Stomach smooth muscle (tissue), 2 donors: ENCODE measurements around the gene MBP.

ENCODE experiments used
- H3K27ac ChIP-seq: one replicate; pipeline ENCODE4 v1.7.0; 2013; ENCODE audit warnings: mild to moderate bottlenecking, low read length, inconsistent platforms
- H3K27me3 ChIP-seq, 2 donors: one replicate each; pipeline ENCODE4 v1.7.0; 2013; ENCODE audit warnings: low read length in 2 of 2; ENCODE audit not compliant: insufficient read depth in 2 of 2, control insufficient read depth in 1 of 2
- H3K36me3 ChIP-seq, 2 donors: one replicate each; pipeline ENCODE4 v1.7.0; 2013; ENCODE audit warnings: low read length in 2 of 2; ENCODE audit not compliant: control insufficient read depth in 2 of 2, insufficient read depth in 2 of 2
- H3K4me1 ChIP-seq: one replicate; pipeline ENCODE4 v1.7.0; 2013; ENCODE audit warnings: low read length; ENCODE audit not compliant: control insufficient read depth, insufficient read depth
- H3K4me3 ChIP-seq, 2 donors: one replicate each; pipeline ENCODE4 v1.7.0; 2013; ENCODE audit warnings: low read length in 2 of 2
- H3K9ac ChIP-seq, 2 donors: one replicate each; pipeline ENCODE4 v1.7.0; 2013; ENCODE audit warnings: low read length in 2 of 2, mild to moderate bottlenecking in 1 of 2
- H3K9me3 ChIP-seq, 2 donors: one replicate each; pipeline ENCODE4 v1.7.0; 2013; ENCODE audit warnings: low read length in 2 of 2; ENCODE audit not compliant: control insufficient read depth in 2 of 2
- donor health status: healthy.
- donor health status: Pancreatic carcinoma.

The MBP gene

DNA sequence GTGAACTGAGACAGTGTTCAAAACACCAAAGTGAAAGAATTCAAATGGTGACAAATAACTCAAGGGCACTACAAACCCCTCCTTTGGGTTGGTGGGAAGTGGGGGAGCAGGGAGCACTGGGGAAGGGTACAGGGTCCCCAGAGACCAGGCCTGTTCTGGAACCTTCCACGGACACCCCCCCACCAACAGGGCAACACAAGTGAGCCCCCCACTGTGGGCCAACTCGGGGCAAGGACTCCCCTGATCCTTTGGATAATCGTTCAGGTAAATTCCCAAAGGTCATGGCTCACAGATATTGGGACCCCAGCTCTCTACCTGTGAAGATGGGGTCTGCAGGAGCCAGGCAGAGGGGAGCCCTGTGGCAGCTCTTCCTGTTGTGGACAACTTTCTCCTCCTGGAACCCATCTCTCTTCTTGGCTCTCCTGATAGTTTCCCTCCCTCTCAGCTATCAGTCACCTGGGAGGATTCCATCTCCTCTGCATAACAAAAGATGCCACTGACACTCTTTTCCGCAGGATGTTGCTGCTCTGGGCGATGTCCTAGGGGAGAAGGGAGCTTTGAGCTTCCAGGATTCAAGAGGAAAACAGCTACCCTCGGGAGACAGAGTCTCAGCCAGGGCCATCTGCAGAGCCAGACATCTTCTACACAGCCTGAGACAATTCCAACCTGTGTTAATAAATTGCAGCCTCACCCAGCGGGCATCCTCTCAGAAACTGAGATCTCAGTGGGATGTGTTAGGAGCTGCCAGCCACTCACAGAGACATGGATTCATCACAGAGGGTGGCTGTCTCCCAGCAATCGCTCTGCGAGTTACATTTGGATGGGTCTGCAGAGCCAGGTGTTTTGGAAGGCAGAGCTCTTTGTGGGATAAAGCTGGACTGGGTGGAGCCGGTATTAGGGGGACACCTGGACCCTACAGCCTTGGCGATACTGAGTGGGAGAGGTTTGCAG, 35.4 kb downstream of the MBP start:
- no peak overlapping the region for H3K4me3 ChIP-seq
- no peaks in the 10 kb centered on the region for H3K27me3 ChIP-seq
- peak overlapping the region; percentile 37 for H3K27ac ChIP-seq
- no peaks in the 10 kb centered on the region for H3K9me3 ChIP-seq
- H3K4me1 ChIP-seq, result peaks cover 58% of the 10 kb centered on the region
- H3K36me3 ChIP-seq, result no peaks in the 10 kb centered on the region
- H3K9ac ChIP-seq, result no peak overlapping the region

GRCh38 chr18:77095391-77096371, 36.9 kb downstream of the MBP start:
- Histone ChIP-seq H3K36me3 (no peaks in the 10 kb centered on the region), H3K27me3 (no peaks in the 10 kb centered on the region), H3K9me3 (no peaks in the 10 kb centered on the region), H3K4me3 (peak overlapping the region in 1 of 2 donors; percentile 40), H3K4me1 (peaks cover 43% of the 10 kb centered on the region), H3K27ac (peak overlapping the region; percentile 46), H3K9ac (no peak overlapping the region)

DNA sequence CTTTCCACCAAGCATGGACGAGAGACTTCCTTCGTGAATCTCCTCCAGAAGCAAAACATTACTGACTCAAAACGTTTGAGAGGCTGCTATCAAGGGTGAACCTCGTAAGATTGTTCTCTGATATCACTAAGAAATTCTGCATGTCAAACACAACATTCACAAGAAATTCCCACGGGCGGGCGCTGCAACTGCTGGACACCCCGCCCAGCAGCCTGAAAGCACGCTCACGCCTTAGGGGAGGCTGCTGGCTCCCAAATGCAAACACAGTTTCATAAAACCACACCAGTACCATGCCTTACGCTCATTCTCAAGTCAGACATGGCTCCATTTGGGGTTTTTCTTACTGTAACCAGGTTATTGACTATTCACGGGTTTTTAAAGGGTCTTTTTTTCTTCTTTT, 39.0 kb downstream of the MBP start:
- Histone ChIP-seq H3K27me3 (no peaks in the 10 kb centered on the region), H3K4me1 (peaks cover 34% of the 10 kb centered on the region), H3K9me3 (no peaks in the 10 kb centered on the region), H3K36me3 (no peaks in the 10 kb centered on the region), H3K4me3 (no peak overlapping the region), H3K9ac (no peak overlapping the region), H3K27ac (no peak overlapping the region)

GRCh38 chr18:77093067-77093430, 39.5 kb downstream of the MBP start:
- H3K9me3 ChIP-seq, result no peaks in the 10 kb centered on the region
- H3K36me3 ChIP-seq, result no peaks in the 10 kb centered on the region
- no peak overlapping the region for H3K4me3 ChIP-seq
- H3K27ac ChIP-seq, result no peak overlapping the region
- H3K4me1 ChIP-seq, result peaks cover 31% of the 10 kb centered on the region
- H3K9ac ChIP-seq, result no peak overlapping the region
- H3K27me3 ChIP-seq, result no peaks in the 10 kb centered on the region

- H3K4me3 ChIP-seq, result no peak overlapping the region
- H3K27ac ChIP-seq, result no peak overlapping the region
- no peaks in the 10 kb centered on the region for H3K36me3 ChIP-seq
- H3K27me3 ChIP-seq, result no peaks in the 10 kb centered on the region
- peaks cover 29% of the 10 kb centered on the region for H3K4me1 ChIP-seq
- no peaks in the 10 kb centered on the region for H3K9me3 ChIP-seq
- no peak overlapping the region for H3K9ac ChIP-seq
Measured at GRCh38 chr18:77092104-77093066, 40.2 kb downstream of the MBP start.

DNA sequence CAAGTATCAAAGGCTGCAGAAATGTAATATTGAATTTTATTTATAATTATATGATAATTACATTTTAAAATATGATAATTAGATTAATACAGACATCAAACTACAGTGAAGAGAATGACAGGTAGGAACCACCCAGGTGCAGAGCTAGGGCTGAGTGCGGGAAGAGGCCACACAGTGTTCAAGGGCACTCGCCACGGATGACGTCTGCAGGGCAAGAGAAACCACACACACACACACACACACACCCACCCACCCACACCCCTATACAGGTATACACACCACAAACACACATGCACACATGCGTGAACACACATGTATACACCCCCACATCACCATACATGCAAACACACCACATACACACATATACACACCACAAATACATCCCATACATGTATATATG, 41.2 kb downstream of the MBP start:
- H3K9ac ChIP-seq, result no peak overlapping the region
- no peak overlapping the region for H3K27ac ChIP-seq
- H3K4me3 ChIP-seq, result no peak overlapping the region
- H3K4me1 ChIP-seq, result peaks cover 25% of the 10 kb centered on the region
- H3K27me3 ChIP-seq, result no peaks in the 10 kb centered on the region
- no peaks in the 10 kb centered on the region for H3K36me3 ChIP-seq
- no peaks in the 10 kb centered on the region for H3K9me3 ChIP-seq

DNA sequence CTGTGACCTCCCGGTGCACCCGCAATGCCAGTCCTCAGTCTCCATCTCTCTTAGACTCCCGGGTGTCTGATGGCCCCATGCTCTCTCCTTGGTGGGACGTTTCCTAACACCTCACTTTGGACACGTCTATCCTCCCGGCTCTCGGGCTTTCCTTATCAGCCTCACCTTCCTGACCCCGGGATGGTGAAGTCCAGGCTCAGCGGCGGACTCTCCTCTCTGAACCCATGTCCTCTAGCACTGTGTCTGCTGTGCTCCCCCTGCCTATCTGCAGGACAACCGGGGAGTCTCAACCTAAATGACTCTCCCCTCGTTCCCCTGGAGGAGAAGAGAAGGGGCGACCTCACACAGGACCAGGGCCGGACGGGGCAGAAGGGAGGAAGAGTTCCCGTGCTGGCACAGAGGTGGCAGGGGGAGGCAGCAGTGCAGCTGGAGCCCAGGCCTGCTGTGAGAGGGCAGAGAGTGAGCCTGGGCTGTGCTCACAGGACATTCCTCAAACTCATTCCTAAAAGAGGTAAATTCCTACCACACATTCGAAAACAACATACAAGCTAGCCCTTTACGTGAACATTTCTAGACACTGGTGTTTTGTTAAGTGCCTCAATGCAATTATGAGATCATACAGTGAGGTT, 41.9 kb downstream of the MBP start:
- Histone ChIP-seq H3K9ac (no peak overlapping the region), H3K27ac (no peak overlapping the region), H3K9me3 (no peaks in the 10 kb centered on the region), H3K4me1 (peaks cover 23% of the 10 kb centered on the region), H3K36me3 (no peaks in the 10 kb centered on the region), H3K4me3 (no peak overlapping the region), H3K27me3 (no peaks in the 10 kb centered on the region)

DNA sequence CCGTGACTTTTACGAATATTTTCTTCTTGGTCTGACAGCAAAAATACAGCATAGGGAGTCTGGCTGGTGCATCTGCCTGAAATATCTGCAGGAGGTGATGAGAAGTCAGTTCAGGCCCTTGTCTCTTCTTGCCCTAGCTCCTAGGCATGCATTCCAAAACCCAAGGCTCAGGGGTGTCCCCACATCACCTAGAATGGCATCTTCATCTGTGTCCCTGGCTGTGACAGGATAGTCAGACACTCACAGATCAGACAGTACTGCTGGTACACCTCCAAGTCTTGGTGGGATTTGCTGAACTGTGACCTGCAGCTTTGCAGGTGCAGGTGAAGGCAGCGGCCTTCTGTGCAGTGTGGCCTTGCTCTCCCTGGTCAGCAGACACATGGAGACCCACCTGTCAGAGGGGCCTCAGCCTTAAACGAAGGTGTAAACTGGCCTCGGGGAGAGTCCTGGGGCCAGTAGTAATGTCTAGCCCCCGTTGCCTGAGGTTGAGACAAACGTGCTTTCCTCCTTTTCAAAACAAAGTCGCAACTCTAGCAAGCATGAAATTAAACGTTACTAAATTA, 42.8 kb downstream of the MBP start:
- no peaks in the 10 kb centered on the region for H3K9me3 ChIP-seq

DNA sequence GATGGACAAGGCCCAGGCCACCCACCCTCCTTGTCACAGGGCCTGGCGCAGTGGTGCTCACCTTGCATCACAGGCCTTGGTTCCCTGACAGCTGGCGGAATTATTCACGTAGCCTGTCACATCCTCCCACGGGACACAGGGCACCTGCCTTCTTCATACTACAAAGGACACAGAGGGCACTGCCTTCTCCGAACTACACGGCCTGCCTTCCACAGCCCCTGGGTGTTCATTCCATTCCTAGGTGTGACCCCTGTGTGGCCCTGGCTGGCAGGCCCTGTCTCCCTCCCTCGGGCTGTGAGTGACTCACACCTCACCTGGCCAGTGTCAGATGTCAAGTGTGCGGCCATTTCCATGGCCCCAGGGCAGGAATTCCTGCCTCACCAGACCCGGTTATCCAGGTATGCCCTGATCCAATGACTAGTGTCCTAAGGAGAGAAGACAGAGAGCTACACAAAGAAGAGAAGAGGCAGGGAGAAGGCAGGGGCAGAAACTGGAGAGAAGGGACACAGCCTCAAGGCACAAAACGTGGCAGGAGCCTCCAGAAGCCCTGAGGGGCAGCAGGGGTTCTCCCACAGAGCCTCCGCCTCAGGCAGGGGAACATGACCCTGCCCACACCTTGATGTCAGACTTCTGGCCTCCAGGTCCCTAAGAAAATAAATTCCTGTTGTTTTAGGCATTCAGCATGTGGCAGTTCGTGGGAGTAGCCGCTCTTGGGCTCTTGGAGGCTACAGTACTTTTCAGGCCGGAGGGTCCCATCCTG, 43.4 kb downstream of the MBP start:
- H3K36me3 ChIP-seq, result no peaks in the 10 kb centered on the region
- H3K9ac ChIP-seq, result no peak overlapping the region
- H3K9me3 ChIP-seq, result no peaks in the 10 kb centered on the region
- no peak overlapping the region for H3K4me3 ChIP-seq
- H3K27ac ChIP-seq, result no peak overlapping the region
- peaks cover 16% of the 10 kb centered on the region for H3K4me1 ChIP-seq
- H3K27me3 ChIP-seq, result no peaks in the 10 kb centered on the region

More for the DNA sequence above, 42.8 kb downstream of the MBP start:
- H3K9ac ChIP-seq, result no peak overlapping the region
- H3K27ac ChIP-seq, result no peak overlapping the region
- H3K36me3 ChIP-seq, result no peaks in the 10 kb centered on the region
- no peaks in the 10 kb centered on the region for H3K27me3 ChIP-seq
- H3K4me3 ChIP-seq, result no peak overlapping the region
- H3K4me1 ChIP-seq, result peaks cover 14% of the 10 kb centered on the region
